ENCODE data around the gene MECP2. TPM values are rescaled to one million over a fixed set of nuclear protein-coding genes. Genes with fewer than 3 reads are reported as not detected.

The MECP2 gene
- total RNA-seq, 2 donors from 2014 or later = 53.6 to 55.0 TPM

DNA sequence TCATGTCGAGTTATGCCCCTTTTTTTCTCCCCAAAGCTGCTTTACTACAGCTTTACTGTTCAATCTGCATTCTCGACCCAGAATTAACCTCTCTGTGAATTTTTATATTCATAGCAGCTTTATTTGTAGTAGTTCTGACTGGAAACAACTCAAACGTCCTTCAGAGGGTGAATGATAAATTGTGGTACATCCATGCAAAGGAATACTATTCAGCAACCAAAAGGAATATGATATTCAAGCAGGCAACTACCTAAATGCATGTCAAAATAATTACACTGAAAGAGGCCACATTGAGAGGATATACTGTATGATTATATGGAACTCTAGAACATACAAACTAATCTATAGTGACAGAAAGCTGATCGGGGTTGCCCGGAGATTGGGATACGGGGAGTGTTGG, 20.0 kb upstream of the MECP2 start:
- no peak for DNase-seq (ENCODE audit: low spot score)
- intact Hi-C loops (cut with DNase I) = no loop called here

DNA sequence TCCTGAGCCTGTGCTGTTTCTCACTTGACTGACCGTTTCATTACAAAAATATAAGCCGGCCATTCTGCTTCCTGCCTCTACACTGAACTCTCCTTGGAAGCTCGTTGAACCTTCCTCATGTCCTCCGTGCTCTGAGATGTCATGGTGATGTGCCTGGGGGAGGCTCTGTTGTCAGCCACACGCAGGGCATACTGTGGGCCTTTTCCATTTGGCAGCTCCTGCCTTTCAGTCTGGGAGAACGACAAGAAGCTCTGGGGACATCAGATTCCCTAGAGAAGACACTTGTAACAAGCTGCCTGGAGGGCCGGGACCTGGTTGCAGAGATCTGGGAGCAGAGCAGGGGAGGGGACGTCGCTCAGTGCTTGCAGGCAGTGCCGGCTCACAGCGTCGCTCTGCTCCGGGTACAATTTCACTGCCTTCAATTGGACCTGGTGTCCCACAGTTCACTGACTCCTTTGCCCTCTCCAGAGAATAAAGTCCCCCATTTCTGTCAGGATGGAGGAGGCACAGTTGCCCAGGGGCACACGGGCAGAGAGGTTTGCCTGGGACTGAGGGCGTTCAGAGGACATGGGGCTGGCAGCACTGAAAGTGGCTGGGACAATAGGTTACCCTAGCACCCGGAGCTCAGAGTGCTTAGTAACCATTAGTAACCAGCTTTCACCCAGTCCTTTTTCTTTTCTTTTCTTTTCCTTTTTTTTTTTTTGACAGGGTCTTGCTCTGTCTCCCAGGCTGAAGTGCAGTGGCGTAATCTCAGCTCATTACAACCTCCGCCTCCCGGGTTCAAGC, 19.1 kb upstream of the MECP2 start:
- intact Hi-C loops (cut with DNase I) = no loop called here

DNA sequence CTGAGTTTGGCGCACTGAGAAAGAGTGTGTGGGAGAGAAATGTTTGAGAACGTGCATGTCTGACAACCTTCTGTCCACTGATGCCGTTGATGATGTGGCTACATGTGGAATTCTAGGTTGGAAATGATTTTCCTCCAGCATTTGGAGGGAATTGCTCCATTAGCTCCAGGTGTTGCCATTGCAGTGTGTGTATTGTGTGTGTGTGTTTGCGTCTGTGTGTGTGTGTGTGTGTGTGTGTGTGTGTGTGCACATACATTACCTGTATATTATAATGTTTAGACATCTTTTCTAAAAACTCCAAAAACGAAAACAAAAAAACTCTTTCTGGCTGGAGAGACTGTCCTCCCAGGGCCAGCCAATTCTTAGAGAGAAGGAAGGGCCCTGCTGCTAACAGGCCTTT, 18.2 kb upstream of the MECP2 start:
- no peak for DNase-seq (ENCODE audit: low spot score)
- intact Hi-C loops (cut with DNase I) = no loop called here

More for the DNA sequence above, 19.1 kb upstream of the MECP2 start:
- no peak for DNase-seq (ENCODE audit: low spot score)

DNA sequence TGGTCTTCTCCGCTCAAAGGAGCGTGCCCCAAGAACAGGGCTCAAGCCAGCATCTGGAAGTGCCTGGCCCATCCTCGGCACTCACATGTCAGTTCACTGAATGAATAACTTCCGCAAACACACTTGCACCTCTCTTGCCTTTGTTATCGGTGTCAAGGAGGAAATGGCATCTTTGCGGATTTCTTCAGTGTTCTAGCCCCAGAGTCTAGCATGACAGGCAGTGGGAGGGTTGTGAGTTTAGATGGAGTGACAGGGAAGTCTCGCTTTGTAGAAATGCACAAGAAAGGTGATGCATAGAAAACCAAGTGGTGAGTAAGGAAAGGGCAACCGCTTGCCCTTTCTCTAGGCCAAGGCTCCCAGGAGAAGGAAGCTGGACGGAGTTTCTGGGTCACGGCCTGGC, 17.6 kb upstream of the MECP2 start:
- DNase-seq (ENCODE audit: low spot score) = no peak
- intact Hi-C loops (cut with DNase I) = no loop called here

DNA sequence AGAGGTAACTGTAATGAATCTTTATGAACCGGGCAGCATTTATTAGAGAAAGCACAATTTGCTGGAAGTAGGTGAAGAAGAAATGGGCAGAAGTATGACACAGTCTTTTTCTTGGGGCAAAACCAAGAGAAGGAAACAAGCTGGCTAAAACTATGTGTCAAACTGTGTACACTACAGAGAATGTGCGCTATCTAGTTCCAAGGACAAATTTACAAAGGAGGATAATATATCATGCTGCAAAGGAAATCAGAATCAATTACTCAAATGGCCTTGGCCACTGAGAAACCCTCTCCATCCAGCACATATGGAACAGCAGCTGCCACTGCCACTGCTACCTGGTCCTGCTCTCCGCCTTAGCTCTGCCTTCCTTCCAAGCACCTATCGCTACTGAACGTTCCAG, 17.1 kb upstream of the MECP2 start:
- intact Hi-C loops (cut with DNase I) = no loop called here

DNA sequence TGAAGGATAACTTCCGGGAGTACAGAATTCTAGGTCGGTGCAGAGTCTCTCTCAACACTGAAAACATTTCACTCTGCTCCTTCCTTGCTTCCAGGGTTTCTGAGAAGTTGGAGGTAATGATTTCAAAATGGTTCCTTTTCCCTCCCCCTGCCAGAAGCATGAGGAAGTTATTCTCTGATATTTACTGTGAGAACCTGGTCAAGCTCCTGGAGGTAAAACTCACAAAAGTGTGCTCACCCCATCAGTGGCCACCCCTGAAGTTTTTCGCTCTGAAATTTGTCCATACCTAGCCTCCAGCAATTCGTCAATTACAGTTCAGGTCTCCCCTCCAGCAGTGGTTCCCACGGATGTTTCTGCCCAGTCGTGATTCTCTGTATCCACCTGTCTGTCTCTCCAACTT, 16.2 kb upstream of the MECP2 start:
- intact Hi-C loops (cut with DNase I) = no loop called here
- DNase-seq (ENCODE audit: low spot score) = no peak

More for the DNA sequence above, 17.1 kb upstream of the MECP2 start:
- DNase-seq (ENCODE audit: low spot score) = no peak

DNA sequence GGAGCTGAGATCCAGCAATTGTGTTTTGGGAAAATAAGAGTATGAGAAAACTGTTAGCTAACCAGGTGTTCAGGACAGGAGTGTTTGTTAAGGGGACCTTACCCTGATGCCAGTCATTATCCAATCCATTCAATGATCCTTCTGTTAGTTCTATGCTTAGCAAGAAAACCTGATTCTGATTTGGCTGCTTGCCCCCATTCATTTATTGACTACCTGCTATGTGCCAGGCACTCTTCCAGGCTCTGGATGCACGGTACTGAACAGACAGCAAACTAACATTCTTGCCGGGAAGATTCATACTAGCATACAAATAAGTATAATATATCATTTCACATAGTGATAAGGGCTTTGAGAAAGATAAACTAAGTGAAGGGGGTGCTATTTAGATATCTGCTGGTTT, 1.0 kb upstream of the MECP2 start:
- no peak for DNase-seq (ENCODE audit: low spot score)
- intact Hi-C loops (cut with DNase I) = no loop called here

DNA sequence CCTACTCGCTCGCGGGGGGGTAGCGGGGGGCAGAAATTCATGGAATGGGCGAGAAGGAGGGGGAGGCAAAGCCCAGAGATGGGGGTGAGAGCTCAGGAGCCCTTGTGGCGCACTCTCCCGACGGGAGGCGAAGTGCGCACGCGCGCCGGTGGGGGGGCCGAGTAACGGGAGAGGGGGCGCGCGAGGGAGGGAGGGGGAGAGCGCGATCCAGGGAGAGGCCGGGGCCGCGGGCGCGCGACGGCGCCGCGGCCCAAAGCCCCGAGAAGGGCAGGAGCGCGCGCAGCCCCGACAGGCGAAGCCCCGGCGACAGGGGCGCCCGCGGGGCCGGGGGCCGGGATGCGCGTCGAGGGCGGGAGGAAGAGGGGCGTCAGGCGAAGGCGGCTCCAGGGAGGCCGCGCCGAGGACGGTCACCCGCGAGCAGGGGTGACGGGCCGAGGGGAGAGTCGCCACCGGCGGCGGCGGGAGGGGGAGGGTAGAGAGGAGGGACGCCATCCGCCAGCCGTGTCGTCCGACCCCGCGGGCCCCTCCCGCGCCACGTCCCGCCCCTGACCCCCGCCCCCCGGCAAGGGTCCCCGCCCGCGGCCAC, 421 bp downstream of the MECP2 start:
- intact Hi-C loops (cut with DNase I) = no loop called here
- DNase-seq (ENCODE audit: low spot score) = peak; percentile 88

DNA sequence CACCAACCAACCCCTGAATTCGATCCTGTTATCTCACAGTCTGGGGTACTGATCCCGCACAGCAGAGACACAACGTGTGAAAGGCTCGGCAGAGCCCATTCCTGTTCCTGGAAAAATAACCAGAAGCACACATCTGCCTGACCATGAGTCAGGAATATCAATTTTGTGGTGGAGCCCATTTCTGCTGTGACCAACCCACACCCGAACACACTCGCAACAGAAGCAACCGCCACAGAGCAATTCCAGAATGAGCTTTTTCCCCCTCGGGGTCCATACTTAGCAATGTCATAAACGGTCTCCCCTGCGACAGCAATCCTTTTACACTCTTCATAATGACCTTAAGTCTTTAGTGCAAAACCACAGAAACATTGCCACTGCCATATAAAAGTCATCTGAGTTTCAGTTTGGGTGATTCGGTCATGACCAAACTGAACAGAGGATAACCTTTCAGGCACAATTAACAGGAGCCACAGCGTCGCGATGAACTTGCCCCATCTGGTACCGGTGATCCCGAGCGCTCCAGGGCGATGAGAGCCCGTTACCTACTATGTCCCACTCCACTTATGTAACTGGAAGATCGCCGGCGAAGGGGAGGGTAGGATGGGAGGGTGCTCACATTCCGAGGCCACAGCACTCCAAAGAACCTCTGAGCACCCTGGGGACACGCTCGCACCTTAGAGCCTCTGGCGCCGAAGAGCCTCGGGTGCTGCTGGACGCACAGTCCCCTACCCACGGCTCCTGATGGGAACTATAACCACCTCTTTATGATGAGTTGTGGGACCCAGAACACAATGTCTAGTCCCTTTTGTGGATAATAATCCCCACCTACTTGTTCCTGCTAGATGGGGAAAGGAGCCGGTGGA, 1.1 kb downstream of the MECP2 start:
- intact Hi-C loops (cut with DNase I) = no loop called here
- no peak for DNase-seq (ENCODE audit: low spot score)

DNA sequence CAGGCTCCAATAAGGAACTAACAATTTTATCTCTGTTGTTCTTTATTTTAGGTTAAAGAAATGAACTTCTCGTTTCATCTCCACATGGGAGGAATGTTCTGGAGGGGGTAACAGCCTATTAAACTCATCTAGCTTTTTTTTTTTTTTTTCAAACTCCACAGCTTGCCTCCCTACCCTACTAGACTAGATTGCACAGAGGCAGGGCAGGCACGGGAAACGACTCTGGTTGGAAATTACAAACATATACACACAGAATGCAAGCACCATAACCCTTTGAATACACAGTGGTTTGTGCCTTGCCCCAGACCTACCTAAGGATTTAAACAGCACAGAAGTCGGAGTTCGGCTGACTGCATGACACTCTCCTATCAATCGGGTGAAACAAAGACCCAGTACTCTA, 2.7 kb downstream of the MECP2 start:
- no peak for DNase-seq (ENCODE audit: low spot score)
- intact Hi-C loops (cut with DNase I) = no loop called here

DNA sequence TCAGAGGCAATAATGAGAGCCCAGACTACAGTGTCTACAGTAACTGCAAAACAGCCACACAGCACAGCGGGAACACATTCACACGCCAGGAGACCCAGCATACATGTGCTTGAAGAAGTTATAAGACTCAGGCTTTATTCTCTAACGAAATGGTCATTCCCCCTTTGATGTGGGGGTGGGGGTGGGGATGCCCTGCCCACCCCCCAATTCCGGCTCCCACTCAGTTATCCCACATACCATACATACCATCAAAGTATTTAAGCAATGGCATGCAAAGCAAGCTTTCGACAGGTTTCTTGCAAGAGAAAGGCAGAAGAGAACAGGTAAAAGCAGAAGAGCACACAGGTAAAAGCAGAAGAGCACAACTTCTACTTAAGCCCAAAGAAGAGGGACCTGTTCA, 3.6 kb downstream of the MECP2 start:
- intact Hi-C loops (cut with DNase I) = no loop called here
- DNase-seq (ENCODE audit: low spot score) = no peak

DNA sequence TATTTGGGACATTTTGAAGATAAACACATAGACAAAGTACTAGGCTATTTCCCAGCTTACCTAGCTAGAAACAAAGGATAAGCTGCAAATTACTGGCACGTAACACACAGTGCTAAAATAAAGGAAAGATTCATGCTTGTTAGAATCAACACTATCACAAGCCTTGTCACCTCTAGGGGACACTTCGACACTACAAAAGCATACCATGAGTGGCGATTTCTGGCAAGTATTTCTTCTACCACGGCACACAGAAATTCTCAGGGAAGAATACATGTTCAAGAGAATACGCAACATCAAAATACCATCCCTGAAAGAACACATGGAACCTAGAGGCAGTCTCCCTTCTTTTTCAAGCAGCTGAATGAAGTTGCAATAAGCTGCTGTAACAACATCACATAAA, 5.1 kb downstream of the MECP2 start:
- DNase-seq (ENCODE audit: low spot score) = no peak

DNA sequence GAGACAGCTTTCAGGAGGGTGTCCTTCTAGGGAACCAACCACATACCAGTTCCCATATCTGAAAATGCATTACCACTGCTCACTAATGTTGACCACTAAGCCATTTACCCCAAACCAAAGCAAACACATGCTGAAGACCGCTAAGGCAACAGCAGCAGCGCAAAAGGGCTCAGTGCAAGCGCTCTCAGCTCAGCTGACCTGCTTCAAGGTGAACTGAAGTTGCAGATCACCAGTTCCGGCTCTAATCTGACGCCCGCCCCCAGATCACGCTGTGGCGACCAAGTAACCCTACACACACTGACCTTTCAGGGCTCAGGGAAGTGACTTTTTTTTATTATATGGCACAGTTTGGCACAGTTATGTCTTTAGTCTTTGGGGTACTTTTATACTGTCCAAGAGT, 5.8 kb downstream of the MECP2 start:
- DNase-seq (ENCODE audit: low spot score) = no peak
- intact Hi-C loops (cut with DNase I) = loop anchor here in 1 of 2 donors (1.0 kb wide), 1 partner anchor 31 kb away; no protein-coding TSS in a partner anchor

More for the DNA sequence above, 5.1 kb downstream of the MECP2 start:
- intact Hi-C loops (cut with DNase I) = no loop called here

DNA sequence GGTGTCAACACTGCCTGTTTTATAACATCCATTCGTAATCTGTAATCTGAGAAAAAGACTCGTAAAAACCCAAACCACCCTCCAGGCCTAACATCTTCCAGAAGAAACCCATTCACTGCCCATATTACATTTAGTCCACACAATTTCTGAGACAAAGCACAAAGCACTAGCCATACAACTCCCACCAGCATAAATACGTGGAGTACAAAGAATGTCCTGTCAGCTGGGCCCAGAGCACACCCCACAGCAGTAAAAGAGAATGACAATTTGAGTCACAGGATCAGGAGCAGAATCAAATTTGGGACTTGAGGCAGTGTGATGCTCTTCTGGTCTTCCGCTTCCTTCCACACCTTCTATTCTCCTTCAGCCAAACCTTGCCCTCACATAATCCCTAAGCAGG, 6.8 kb downstream of the MECP2 start:
- no peak for DNase-seq (ENCODE audit: low spot score)
- intact Hi-C loops (cut with DNase I) = loop anchor here in 1 of 2 donors (1.0 kb wide), 1 partner anchor 30 kb away; no protein-coding TSS in a partner anchor

DNA sequence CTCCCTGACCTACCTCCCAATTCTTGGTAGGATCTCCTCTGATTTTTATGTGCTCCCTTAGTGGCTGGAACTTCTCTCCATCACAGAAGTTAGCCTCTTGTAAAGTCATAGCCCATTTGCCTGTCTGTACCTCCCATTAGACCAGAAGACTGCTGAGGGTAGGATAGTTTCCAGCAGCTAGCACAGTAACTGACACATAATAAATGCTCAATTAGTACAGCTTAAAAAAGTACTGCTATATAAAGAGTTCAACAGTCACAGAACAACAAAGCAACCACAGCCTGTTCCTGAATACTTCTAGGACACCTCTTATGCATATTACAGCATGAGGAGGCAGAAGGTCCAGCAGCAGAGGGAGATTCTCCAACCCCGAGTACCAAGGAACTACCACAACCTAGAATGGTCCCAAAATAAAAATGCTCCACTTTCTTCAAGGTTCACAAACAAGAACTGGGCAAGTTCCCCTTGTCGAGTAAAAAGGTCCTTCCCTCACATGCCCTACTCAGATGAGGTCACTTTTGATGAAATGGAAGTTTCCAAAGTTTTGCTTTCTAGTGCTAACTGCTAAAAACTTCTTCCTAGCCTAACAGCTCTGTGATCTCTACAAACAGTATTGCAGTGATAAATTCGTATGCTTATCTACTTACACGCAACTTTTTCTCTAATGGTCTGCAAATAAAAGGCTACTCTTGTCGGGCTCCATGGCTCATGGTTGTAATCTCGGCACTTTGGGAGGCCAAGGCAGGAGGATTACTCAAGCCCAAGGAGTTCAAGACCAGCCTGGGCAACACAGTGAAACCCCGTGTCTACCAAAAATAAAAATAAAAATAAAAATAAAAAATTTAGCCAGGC, 12.8 kb downstream of the MECP2 start:
- no peak for DNase-seq (ENCODE audit: low spot score)
- intact Hi-C loops (cut with DNase I) = loop anchor here in 1 of 2 donors (2.0 kb wide), 1 partner anchor 78 kb away; no protein-coding TSS in a partner anchor

DNA sequence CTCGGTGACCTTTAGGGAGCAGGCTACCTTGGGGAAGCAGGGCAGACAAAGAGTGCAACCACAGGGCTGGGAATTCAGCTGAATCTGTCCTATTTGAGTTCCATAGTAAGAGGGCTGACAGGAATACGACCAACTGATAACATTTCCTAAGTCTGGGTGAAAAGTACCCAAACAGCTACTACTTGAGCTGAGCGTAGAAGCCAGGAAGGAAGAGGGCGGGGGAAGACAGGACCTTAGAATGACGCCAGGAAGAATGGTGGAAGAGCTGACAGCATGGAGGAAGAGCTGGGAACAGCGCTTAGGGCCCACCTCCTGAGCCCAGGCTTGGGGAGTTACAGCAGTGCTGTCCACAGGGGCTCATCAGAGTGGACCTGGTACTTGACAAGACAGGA, 14.4 kb downstream of the MECP2 start:
- DNase-seq (ENCODE audit: low spot score) = no peak
- intact Hi-C loops (cut with DNase I) = no loop called here

DNA sequence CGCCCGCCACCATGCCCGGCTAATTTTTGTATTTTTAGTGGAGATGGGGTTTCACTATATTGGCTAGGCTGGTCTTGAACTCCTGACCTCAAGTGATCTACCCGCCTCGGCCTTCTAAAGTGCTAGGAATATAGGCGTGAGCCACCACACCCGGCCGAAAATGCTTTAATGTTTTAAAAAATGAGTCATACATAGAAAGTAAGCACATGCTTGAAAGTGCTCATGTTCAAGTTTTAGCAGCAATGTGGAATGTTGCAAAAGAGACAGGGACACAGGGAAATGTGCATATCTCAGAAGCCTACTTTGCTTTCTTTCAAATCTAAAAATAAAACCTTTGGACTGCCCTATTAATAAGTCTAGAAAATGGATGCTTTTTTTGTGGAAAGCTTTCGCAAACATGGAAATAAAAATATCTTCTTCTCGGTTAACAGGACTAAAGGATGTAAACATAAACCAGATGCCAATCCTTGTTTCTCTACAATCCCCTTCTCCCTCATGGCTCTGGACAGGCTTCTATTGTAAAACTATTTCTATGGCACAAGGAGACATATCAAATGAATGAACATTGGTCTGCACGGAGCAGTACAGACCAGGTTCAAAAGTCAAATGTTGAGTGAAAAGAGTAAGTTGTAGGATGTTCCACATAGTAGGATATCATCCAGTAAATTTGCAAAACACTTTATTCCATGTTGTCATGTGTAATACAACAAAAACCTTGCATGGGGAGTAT, 15.0 kb downstream of the MECP2 start:
- no peak for DNase-seq (ENCODE audit: low spot score)
- intact Hi-C loops (cut with DNase I) = no loop called here

DNA sequence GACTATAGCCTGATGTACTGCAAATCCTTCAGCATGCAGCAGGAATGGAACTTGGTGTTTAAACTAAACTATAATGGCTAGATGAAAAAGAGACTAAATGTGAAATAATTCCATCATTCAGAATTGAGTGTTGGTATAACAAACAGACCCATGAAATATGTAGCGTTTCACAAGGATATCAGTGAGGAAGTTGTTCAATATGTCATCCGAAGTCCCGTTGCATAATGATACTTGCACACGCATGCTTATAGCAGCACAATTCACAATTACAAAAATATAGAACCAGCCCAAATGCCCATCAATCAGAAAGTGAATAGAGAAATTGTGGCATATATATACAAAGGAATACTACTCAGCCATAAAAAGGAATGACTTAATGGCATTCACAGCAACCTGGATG, 20.4 kb downstream of the MECP2 start:
- no peak for DNase-seq (ENCODE audit: low spot score)

DNA sequence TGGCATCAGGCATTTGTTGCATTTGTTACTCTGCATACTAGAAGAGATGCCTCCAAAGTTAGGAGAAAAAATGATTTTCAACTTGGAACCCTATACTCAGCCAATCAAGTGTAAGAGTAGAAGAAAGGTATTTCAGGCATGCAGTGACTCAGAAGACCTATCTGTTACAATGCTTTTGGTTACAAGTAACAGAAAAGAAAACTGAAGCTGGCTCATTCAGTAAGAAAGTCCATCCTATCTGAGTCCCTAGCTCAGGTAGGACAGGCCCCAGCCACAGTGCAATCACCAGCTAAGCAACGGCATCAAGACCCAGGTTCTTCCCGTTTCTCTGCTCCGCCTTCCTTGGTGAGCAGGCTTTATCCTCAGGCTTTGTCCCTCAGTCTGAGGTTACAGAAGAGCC, 23.3 kb downstream of the MECP2 start:
- intact Hi-C loops (cut with DNase I) = no loop called here
- DNase-seq (ENCODE audit: low spot score) = no peak

More for the DNA sequence above, 20.4 kb downstream of the MECP2 start:
- intact Hi-C loops (cut with DNase I) = no loop called here

Measured in posterior vena cava (tissue), 2 donors.